ENCODE data around the gene RAB8B.

DNA sequence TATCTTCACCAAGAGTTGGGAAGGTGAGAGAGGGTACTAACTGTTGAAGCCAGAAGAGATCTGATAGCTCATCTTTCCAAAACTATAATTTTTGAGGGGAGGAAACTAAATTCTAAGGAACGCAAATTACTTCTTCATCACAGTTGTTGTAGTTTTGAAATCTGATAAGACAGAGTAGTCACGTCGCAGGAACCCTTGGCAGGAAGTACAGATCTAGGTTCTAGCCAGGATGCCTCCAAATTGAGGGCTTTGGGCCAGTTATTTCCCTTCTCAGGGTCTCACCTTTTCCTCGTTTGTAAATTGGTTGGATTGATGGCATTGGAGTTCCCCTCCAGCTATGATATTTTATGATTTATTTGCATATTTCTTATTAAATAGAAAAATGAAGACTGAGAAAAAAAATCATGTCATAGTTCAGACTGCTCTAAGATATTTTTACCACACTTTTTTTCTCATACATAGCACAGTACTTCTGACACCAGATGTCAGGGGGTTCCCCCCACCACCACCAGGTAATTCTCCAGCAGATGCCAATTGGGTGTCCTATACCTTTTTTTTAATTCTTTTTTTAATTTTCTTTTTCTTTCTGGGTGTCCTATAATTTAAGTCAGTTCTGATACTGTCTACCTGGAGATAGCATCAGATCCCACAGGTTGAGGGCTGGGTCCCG, 55.7 kb downstream of the RAB8B start:
- TF ChIP-seq, protein P1, sequence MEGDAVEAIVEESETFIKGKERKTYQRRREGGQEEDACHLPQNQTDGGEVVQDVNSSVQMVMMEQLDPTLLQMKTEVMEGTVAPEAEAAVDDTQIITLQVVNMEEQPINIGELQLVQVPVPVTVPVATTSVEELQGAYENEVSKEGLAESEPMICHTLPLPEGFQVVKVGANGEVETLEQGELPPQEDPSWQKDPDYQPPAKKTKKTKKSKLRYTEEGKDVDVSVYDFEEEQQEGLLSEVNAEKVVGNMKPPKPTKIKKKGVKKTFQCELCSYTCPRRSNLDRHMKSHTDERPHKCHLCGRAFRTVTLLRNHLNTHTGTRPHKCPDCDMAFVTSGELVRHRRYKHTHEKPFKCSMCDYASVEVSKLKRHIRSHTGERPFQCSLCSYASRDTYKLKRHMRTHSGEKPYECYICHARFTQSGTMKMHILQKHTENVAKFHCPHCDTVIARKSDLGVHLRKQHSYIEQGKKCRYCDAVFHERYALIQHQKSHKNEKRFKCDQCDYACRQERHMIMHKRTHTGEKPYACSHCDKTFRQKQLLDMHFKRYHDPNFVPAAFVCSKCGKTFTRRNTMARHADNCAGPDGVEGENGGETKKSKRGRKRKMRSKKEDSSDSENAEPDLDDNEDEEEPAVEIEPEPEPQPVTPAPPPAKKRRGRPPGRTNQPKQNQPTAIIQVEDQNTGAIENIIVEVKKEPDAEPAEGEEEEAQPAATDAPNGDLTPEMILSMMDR (IDR thresholded peaks at IDR 0.05), result no peak
- no peak for TF ChIP-seq POLR2AphosphoS5 (IDR thresholded peaks at IDR 0.05; ENCODE audit: low read depth, low read length)
- TF ChIP-seq, protein P2, sequence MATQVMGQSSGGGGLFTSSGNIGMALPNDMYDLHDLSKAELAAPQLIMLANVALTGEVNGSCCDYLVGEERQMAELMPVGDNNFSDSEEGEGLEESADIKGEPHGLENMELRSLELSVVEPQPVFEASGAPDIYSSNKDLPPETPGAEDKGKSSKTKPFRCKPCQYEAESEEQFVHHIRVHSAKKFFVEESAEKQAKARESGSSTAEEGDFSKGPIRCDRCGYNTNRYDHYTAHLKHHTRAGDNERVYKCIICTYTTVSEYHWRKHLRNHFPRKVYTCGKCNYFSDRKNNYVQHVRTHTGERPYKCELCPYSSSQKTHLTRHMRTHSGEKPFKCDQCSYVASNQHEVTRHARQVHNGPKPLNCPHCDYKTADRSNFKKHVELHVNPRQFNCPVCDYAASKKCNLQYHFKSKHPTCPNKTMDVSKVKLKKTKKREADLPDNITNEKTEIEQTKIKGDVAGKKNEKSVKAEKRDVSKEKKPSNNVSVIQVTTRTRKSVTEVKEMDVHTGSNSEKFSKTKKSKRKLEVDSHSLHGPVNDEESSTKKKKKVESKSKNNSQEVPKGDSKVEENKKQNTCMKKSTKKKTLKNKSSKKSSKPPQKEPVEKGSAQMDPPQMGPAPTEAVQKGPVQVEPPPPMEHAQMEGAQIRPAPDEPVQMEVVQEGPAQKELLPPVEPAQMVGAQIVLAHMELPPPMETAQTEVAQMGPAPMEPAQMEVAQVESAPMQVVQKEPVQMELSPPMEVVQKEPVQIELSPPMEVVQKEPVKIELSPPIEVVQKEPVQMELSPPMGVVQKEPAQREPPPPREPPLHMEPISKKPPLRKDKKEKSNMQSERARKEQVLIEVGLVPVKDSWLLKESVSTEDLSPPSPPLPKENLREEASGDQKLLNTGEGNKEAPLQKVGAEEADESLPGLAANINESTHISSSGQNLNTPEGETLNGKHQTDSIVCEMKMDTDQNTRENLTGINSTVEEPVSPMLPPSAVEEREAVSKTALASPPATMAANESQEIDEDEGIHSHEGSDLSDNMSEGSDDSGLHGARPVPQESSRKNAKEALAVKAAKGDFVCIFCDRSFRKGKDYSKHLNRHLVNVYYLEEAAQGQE (IDR thresholded peaks at IDR 0.05; ENCODE audit: insufficient read depth in 1 of 2, low read depth in 2 of 2, low read length in 1 of 2), result no peak
